Measurements from ENCODE around the gene VPS41.

DNA sequence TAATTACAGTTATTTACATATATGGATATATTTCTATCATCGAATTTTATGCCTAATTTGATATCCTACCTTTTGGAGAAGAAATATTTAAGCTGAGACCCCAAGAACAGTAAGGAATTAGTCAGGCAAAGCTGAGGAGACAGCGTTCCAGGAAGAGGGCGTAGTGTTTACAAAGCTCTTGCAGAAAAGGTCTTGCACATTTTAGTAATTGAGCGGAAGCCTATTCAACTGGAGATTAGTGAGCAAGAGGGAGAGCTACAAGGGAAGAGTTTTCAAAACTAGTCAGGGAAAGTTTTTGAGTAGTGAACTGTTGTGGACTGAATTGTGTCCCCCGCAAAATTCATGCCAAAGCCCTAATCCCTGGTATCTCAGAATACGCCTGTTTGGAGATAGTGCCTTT is 42.2 kb upstream of the VPS41 start:
- TF ChIP-seq, protein P1, sequence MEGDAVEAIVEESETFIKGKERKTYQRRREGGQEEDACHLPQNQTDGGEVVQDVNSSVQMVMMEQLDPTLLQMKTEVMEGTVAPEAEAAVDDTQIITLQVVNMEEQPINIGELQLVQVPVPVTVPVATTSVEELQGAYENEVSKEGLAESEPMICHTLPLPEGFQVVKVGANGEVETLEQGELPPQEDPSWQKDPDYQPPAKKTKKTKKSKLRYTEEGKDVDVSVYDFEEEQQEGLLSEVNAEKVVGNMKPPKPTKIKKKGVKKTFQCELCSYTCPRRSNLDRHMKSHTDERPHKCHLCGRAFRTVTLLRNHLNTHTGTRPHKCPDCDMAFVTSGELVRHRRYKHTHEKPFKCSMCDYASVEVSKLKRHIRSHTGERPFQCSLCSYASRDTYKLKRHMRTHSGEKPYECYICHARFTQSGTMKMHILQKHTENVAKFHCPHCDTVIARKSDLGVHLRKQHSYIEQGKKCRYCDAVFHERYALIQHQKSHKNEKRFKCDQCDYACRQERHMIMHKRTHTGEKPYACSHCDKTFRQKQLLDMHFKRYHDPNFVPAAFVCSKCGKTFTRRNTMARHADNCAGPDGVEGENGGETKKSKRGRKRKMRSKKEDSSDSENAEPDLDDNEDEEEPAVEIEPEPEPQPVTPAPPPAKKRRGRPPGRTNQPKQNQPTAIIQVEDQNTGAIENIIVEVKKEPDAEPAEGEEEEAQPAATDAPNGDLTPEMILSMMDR (IDR thresholded peaks at IDR 0.05), result no peak
- TF ChIP-seq POLR2A (IDR thresholded peaks at IDR 0.05), result no peak
